GM18861 (cell line): ENCODE results near the gene SSH2.

Experiments used
- ATAC-seq: cut with Tn5 transposase; IDR thresholded peaks from one replicate; pipeline ENCODE4 v1.9.1; 2021; ENCODE audit not compliant: unreplicated experiment

SSH2 gene

GRCh38 chr17:29614349-29615047, 315.5 kb downstream of the SSH2 start:
- ATAC-seq: no peak

- no peak for ATAC-seq
Observed at GRCh38 chr17:29613856-29614255, 316.2 kb downstream of the SSH2 start.

- ATAC-seq: no peak
Observed at GRCh38 chr17:29613352-29613837, 316.6 kb downstream of the SSH2 start.

- no peak for ATAC-seq
Observed at GRCh38 chr17:29612404-29613280, 317.4 kb downstream of the SSH2 start.

GRCh38 chr17:29612094-29612403, 318.0 kb downstream of the SSH2 start:
- no peak for ATAC-seq

- ATAC-seq: no peak
Observed at GRCh38 chr17:29611351-29612093, 318.5 kb downstream of the SSH2 start.

- ATAC-seq: no peak
Observed at GRCh38 chr17:29610395-29610794, 319.6 kb downstream of the SSH2 start.

GRCh38 chr17:29608986-29609385, 321.0 kb downstream of the SSH2 start:
- ATAC-seq: no peak

- no peak for ATAC-seq
Observed at GRCh38 chr17:29607557-29608195, 322.4 kb downstream of the SSH2 start.

- ATAC-seq: no peak
Observed at GRCh38 chr17:29603109-29603674, 326.8 kb downstream of the SSH2 start.

- ATAC-seq: no peak
Observed at GRCh38 chr17:29597361-29598172, 332.5 kb downstream of the SSH2 start.

GRCh38 chr17:29596811-29597210, 333.2 kb downstream of the SSH2 start:
- no peak for ATAC-seq

- ATAC-seq: no peak
Observed at GRCh38 chr17:29595943-29596774, 333.9 kb downstream of the SSH2 start.

- no peak for ATAC-seq
Observed at GRCh38 chr17:29595107-29595942, 334.7 kb downstream of the SSH2 start.

GRCh38 chr17:29594519-29595090, 335.4 kb downstream of the SSH2 start:
- ATAC-seq: no peak

- ATAC-seq: no peak
Observed at GRCh38 chr17:29593591-29594518, 336.2 kb downstream of the SSH2 start.
